CD4-positive, alpha-beta memory T cell (primary cell): ENCODE data around the gene TRIM26. TPM values are rescaled to one million over a fixed set of nuclear protein-coding genes. Genes with fewer than 3 reads are reported as not detected.
A peak's percentile ranks its signal among the peaks of the same experiment; 100 is the strongest.

ENCODE experiments used
- CTCF ChIA-PET: fragments of 350-600 bp; sonication (Branson Sonifier 250); formaldehyde crosslinking; loops from one replicate; lab custom pipeline; 2021; ENCODE audit warnings: inconsistent platforms; ENCODE audit not compliant: partially characterized antibody; lab: Charles Lee
- POLR2A ChIA-PET: fragments of 350-600 bp; sonication (Branson Sonifier 250); formaldehyde crosslinking; loops from one replicate; lab custom pipeline; 2021; ENCODE audit not compliant: partially characterized antibody; lab: Charles Lee
- DNase-seq, 5 donors: peaks; one replicate each; pipeline versions ENCODE4 v3.0.0 to v3.0.0-alpha.2; 2020 to 2022; ENCODE audit warnings: mixed read lengths in 1 of 5
- H3K27ac ChIP-seq: one replicate; pipeline ENCODE4 v1.7.0; 2013; ENCODE audit warnings: low read depth, low read length
- H3K27me3 ChIP-seq: 2 replicates; pipeline ENCODE4 v1.7.0; 2013; ENCODE audit warnings: mild to moderate bottlenecking, low read length, moderate library complexity; ENCODE audit not compliant: insufficient read depth
- H3K36me3 ChIP-seq: 2 replicates; pipeline ENCODE4 v1.7.0; 2013; ENCODE audit warnings: mild to moderate bottlenecking, low read length, moderate library complexity; ENCODE audit not compliant: insufficient read depth
- H3K4me1 ChIP-seq: 2 replicates; pipeline ENCODE4 v1.7.0; 2013; ENCODE audit warnings: mild to moderate bottlenecking, low read length, moderate library complexity; ENCODE audit not compliant: insufficient read depth
- H3K4me3 ChIP-seq, 2 donors: one replicate each; pipeline ENCODE4 v1.7.0; 2013; ENCODE audit warnings: low read length in 2 of 2, mild to moderate bottlenecking in 1 of 2
- H3K9me3 ChIP-seq, 2 donors: one replicate each; pipeline ENCODE4 v1.7.0; 2013; ENCODE audit warnings: low read length in 2 of 2, control low read depth in 1 of 2; ENCODE audit not compliant: control insufficient read depth in 1 of 2
- H3K27ac Mint-ChIP-seq, 7 donors: one replicate each; pipeline ENCODE4 v1.8.0; 2020 to 2021; ENCODE audit warnings: mixed read lengths in 7 of 7, mild to moderate bottlenecking in 6 of 7, inconsistent platforms in 3 of 7, moderate library complexity in 3 of 7
- H3K27me3 Mint-ChIP-seq, 2 donors: one replicate each; pipeline ENCODE4 v1.8.0; 2020 to 2021; ENCODE audit warnings: mixed read lengths in 2 of 2
- H3K36me3 Mint-ChIP-seq, 2 donors: one replicate each; pipeline ENCODE4 v1.8.0; 2020 to 2021; ENCODE audit warnings: mixed read lengths in 2 of 2, inconsistent platforms in 1 of 2, mild to moderate bottlenecking in 1 of 2
- H3K4me1 Mint-ChIP-seq, 4 donors: one replicate each; pipeline ENCODE4 v1.8.0; 2020 to 2021; ENCODE audit warnings: mixed read lengths in 4 of 4, mild to moderate bottlenecking in 1 of 4
- H3K4me3 Mint-ChIP-seq, 8 donors: one replicate each; pipeline ENCODE4 v1.8.0; 2020 to 2021; ENCODE audit warnings: mixed read lengths in 8 of 8, mild to moderate bottlenecking in 7 of 8, moderate library complexity in 6 of 8, inconsistent platforms in 3 of 8
- H3K9me3 Mint-ChIP-seq, 8 donors: one replicate each; pipeline ENCODE4 v1.8.0; 2020 to 2021; ENCODE audit warnings: mixed read lengths in 8 of 8, mild to moderate bottlenecking in 5 of 8, inconsistent platforms in 3 of 8, moderate library complexity in 1 of 8
- intact Hi-C: fragments of 100-400 bp; cut with micrococcal nuclease; formaldehyde crosslinking; loops from one replicate; pipeline ENCODE4 v1.15.1; 2023
- polyA plus RNA-seq, 2 donors: library from polyadenylated mRNA; unstranded; fragments of 300-500 nt; fragmentation: Illumina TruSeq; gene quantifications; one replicate each; pipeline ENCODE4 v1.2.3, GENCODE V29; 2021
- total RNA-seq, 2 experiments: library from RNA; stranded (reverse); gene quantifications; one replicate each; pipeline ENCODE4 v1.2.3, GENCODE V29; 2021

Gene TRIM26
- total and polyA plus RNA-seq, 4 experiments from 2014 or later: 17.3 to 60.7 (median 55.5) TPM

DNA sequence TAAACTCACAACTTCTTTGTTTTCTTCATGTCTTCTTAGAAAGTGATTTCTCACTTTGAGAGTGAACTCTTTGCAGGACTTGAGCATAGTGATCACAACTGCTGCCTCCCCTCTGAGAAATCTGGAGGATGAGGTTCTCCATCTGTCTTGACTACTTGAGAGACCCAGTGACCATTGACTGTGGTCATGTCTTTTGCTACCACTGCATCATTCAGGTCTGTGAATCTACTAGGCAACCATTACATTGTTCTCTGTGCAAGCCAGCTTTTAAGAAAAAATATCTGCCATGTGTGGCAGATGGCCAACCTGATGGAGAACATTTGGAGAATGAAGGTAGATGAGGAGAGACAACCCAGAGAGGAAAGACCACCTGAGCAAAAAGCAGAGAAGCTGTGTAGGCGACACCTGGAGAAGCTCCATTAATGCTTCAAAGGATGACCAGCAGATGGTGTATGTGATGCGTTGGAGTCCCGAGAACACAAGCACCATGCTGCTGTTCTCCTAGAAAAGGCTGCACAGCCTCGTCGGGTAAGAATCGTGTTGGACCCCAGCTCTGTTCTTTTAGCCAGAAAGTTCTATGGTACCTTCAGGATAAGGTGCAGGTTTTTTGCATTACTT lies 25.1 kb upstream of the TRIM26 start:
- H3K27ac Mint-ChIP-seq: no peak overlapping the region
- no peak overlapping the region for H3K4me3 ChIP-seq
- no peak overlapping the region for H3K27ac ChIP-seq

GRCh38 chr6:30234356-30234755 lies 21.1 kb upstream of the TRIM26 start:
- peaks cover 0 to 4% of the 10 kb centered on the region in 2 donors for H3K36me3 Mint-ChIP-seq
- H3K27me3 Mint-ChIP-seq: peaks cover 11% of the 10 kb centered on the region in 2 donors

More for the DNA sequence above, 25.1 kb upstream of the TRIM26 start:
- ChIA-PET CTCF (interaction anchor here (1.0 to 1.8 kb wide), 9 partner anchors 11 to 161 kb away, joined by 3 to 9 read pairs (median 4); no protein-coding TSS in a partner anchor), POLR2A (interaction anchor here (0.7 to 1.2 kb wide), 2 partner anchors 24 to 88 kb away, joined by 3 to 5 read pairs; partner anchors contain the start of gene TRIM39)
- no peaks in the 10 kb centered on the region for H3K4me1 ChIP-seq
- intact Hi-C loops: loop anchor here (1.0 kb wide), 2 partner anchors 21 to 159 kb away; no protein-coding TSS in a partner anchor
- DNase-seq: peak in 4 of 5 donors; percentile 16 to 32 (median 24)
- H3K27me3 ChIP-seq: no peaks in the 10 kb centered on the region
- H3K36me3 Mint-ChIP-seq: no peaks in the 10 kb centered on the region
- H3K9me3 Mint-ChIP-seq: no peaks in the 10 kb centered on the region
- no peaks in the 10 kb centered on the region for H3K9me3 ChIP-seq
- H3K27me3 Mint-ChIP-seq: peaks cover 13 to 18% of the 10 kb centered on the region in 2 donors
- no peaks in the 10 kb centered on the region for H3K36me3 ChIP-seq
- peaks cover 0 to 3% (median 0%) of the 10 kb centered on the region in 4 donors for H3K4me1 Mint-ChIP-seq
- no peak overlapping the region for H3K4me3 Mint-ChIP-seq

DNA sequence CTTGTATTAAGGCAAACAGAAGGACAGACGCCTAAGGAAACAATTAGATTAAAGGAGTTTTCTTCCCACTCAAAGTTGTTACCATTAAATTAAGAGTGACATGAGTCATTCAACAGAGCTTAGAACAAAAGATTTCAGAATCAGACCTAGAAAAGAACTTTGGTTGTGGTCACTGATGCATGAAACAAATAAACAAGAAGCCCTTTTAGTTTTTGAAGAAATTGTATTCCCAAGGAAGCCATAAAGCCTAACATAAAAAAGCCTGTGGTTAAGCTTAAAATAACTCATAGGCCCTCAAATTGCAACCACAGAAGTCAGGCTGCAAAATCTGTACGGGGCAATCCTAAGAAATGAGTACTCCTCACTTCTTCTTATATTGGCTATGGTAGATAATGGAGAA lies 17.9 kb upstream of the TRIM26 start:
- Histone ChIP-seq H3K4me3 (no peak overlapping the region), H3K4me1 (peaks cover 13% of the 10 kb centered on the region), H3K9me3 (no peaks in the 10 kb centered on the region), H3K27ac (no peak overlapping the region), H3K27me3 (no peaks in the 10 kb centered on the region), H3K36me3 (no peaks in the 10 kb centered on the region)
- Mint-ChIP-seq H3K27ac (no peak overlapping the region), H3K4me3 (no peak overlapping the region), H3K4me1 (peaks cover 8 to 17% (median 13%) of the 10 kb centered on the region in 4 donors), H3K9me3 (no peaks in the 10 kb centered on the region), H3K36me3 (peaks cover 0 to 4% of the 10 kb centered on the region in 2 donors), H3K27me3 (peaks cover 0 to 7% of the 10 kb centered on the region in 2 donors)
- intact Hi-C loops: no loop called here
- CTCF ChIA-PET: interaction anchor here (0.8 kb wide), 1 partner anchor 12 kb away, joined by 3 read pairs; no protein-coding TSS in a partner anchor
- no peak for DNase-seq
- POLR2A ChIA-PET: no interaction called here

More at GRCh38 chr6:30234356-30234755, 21.1 kb upstream of the TRIM26 start:
- Mint-ChIP-seq H3K4me1 (peaks cover 0 to 3% (median 0%) of the 10 kb centered on the region in 4 donors), H3K27ac (no peak overlapping the region), H3K9me3 (no peaks in the 10 kb centered on the region), H3K4me3 (no peak overlapping the region)
- H3K27ac ChIP-seq: no peak overlapping the region
- no peaks in the 10 kb centered on the region for H3K27me3 ChIP-seq
- H3K4me1 ChIP-seq: no peaks in the 10 kb centered on the region
- H3K9me3 ChIP-seq: no peaks in the 10 kb centered on the region
- CTCF ChIA-PET: interaction anchor here (1.3 kb wide), 1 partner anchor 15 kb away, joined by 6 read pairs; no protein-coding TSS in a partner anchor
- POLR2A ChIA-PET: no interaction called here
- H3K4me3 ChIP-seq: no peak overlapping the region
- no peak for DNase-seq
- intact Hi-C loops: no loop called here
- H3K36me3 ChIP-seq: no peaks in the 10 kb centered on the region

DNA sequence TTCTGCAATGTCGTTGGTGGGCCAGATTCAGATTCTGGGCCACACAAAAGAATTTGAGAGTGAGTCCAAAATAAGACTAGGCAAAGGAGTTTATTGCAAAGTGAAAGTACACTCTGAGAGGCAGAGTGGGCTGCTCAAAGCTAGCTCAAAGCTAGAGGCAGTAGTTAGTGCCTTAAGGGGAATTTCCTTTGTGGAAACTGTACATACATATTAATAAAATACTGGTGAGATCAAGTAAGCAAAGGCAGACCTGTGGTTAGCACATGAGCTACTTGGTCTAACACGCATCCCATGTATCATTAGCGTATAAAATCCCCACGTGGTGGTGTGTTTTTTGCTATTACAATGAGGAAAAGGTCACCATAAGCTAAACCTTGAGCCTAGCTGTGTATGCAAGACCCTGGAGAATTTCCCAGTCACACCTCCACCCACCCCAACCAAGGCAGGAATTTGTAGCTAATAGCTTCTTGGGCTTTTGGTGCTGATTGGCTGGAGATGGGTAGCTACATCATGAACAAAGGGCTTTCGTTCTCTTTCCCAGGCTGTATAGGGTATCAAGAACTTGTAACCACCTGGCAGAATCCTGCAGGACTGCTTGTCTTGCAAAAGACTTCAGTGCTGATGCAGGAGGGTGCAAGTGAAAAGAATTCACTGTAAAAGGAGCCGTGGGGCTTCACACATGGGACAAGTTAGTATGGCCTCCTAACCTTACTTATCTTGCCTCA lies 14.7 kb upstream of the TRIM26 start:
- H3K27me3 ChIP-seq: no peaks in the 10 kb centered on the region
- intact Hi-C loops: no loop called here
- peaks cover 0 to 3% of the 10 kb centered on the region in 2 donors for H3K9me3 ChIP-seq
- peaks cover 13% of the 10 kb centered on the region for H3K4me1 ChIP-seq
- peak overlapping the region; percentile 43 to 85 (median 76) for H3K27ac Mint-ChIP-seq
- peaks cover 8 to 17% (median 13%) of the 10 kb centered on the region in 4 donors for H3K4me1 Mint-ChIP-seq
- H3K36me3 ChIP-seq: no peaks in the 10 kb centered on the region
- POLR2A ChIA-PET: interaction anchor here (0.7 to 2.6 kb wide), 4 partner anchors 9 to 98 kb away, joined by 3 to 27 read pairs (median 3); partner anchors contain the start of gene TRIM26
- no peak overlapping the region for H3K27ac ChIP-seq
- H3K36me3 Mint-ChIP-seq: peaks cover 4 to 9% of the 10 kb centered on the region in 2 donors
- peaks cover 0 to under 1% of the 10 kb centered on the region in 2 donors for H3K27me3 Mint-ChIP-seq
- CTCF ChIA-PET: interaction anchor here (0.9 to 3.9 kb wide), 3 partner anchors 10 to 168 kb away, joined by 3 to 22 read pairs (median 9); no protein-coding TSS in a partner anchor
- peak overlapping the region; percentile 46 to 79 (median 66) for H3K4me3 Mint-ChIP-seq
- DNase-seq: peak in 4 of 5 donors; percentile 13 to 40 (median 24)
- H3K9me3 Mint-ChIP-seq: peaks cover 0 to 16% (median 14%) of the 10 kb centered on the region in 8 donors
- peak overlapping the region; percentile 0 to 1 for H3K4me3 ChIP-seq

DNA sequence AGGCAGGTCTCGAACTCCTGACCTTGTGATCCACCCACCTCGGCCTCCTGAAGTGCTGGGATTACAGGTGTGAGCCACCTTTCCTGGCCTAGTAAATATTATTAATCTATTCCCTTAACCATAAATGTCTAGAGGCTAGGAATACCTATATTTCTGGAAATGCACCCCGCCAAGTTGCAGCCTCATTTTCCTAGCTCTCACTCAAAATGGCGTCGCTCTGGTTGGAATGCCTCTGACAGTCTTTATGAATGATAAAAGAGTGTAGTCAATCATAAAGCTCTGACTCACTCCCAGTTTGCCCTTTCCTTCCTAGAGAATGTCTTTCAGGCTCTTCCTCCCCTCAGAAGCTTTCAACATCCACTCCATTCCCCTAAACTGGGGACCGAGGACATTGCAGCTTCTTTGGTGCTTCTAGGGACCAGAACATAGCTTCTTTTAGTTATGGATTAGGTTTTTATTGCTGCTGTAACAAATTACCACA lies 14.1 kb upstream of the TRIM26 start:
- H3K27ac Mint-ChIP-seq: peak overlapping the region; percentile 43 to 85 (median 76)
- H3K4me3 Mint-ChIP-seq: peak overlapping the region; percentile 46 to 79 (median 66)
- peaks cover 4 to 9% of the 10 kb centered on the region in 2 donors for H3K36me3 Mint-ChIP-seq
- H3K9me3 ChIP-seq: peaks cover 0 to 3% of the 10 kb centered on the region in 2 donors
- H3K27ac ChIP-seq: no peak overlapping the region
- H3K4me1 Mint-ChIP-seq: peaks cover 8 to 17% (median 13%) of the 10 kb centered on the region in 4 donors
- H3K27me3 Mint-ChIP-seq: no peaks in the 10 kb centered on the region
- H3K9me3 Mint-ChIP-seq: peaks cover 0 to 22% (median 16%) of the 10 kb centered on the region in 8 donors
- intact Hi-C loops: no loop called here
- no peaks in the 10 kb centered on the region for H3K36me3 ChIP-seq
- H3K4me3 ChIP-seq: peak overlapping the region; percentile 0 to 1
- ChIA-PET CTCF (interaction anchor here (0.9 to 3.9 kb wide), 3 partner anchors 9 to 168 kb away, joined by 3 to 22 read pairs (median 9); no protein-coding TSS in a partner anchor), POLR2A (interaction anchor here (0.7 to 2.6 kb wide), 3 partner anchors 8 to 99 kb away, joined by 3 to 27 read pairs (median 3); partner anchors contain the start of gene TRIM26)
- H3K4me1 ChIP-seq: peaks cover 13% of the 10 kb centered on the region
- no peaks in the 10 kb centered on the region for H3K27me3 ChIP-seq
- DNase-seq: no peak

- no peak for DNase-seq
- Histone ChIP-seq H3K4me3 (no peak overlapping the region), H3K4me1 (peaks cover 16% of the 10 kb centered on the region), H3K9me3 (peaks cover 0 to 3% of the 10 kb centered on the region in 2 donors), H3K36me3 (no peaks in the 10 kb centered on the region), H3K27me3 (no peaks in the 10 kb centered on the region), H3K27ac (no peak overlapping the region)
- ChIA-PET CTCF (interaction anchor here (1.0 to 1.2 kb wide), 4 partner anchors 7 to 40 kb away, joined by 3 to 4 read pairs (median 4); partner anchors contain the start of gene TRIM26), POLR2A (interaction anchor here (1.3 to 1.4 kb wide), 2 partner anchors 9 to 10 kb away, joined by 3 to 4 read pairs; partner anchors contain the start of gene TRIM26)
- H3K27me3 Mint-ChIP-seq: no peaks in the 10 kb centered on the region
- peaks cover 15 to 19% (median 16%) of the 10 kb centered on the region in 4 donors for H3K4me1 Mint-ChIP-seq
- peak overlapping the region in 1 of 7 donors; percentile 70 for H3K27ac Mint-ChIP-seq
- H3K4me3 Mint-ChIP-seq: no peak overlapping the region
- intact Hi-C loops: no loop called here
- H3K9me3 Mint-ChIP-seq: peaks cover 0 to 22% (median 16%) of the 10 kb centered on the region in 8 donors
- H3K36me3 Mint-ChIP-seq: peaks cover 4 to 5% of the 10 kb centered on the region in 2 donors
These were observed 10.1 kb upstream of the TRIM26 start for GRCh38 chr6:30223339-30223738.
